ENCODE results near the gene CFHR5. TPM values are rescaled to one million over a fixed set of nuclear protein-coding genes. Genes with fewer than 3 reads are reported as not detected.

The CFHR5 gene
- total and polyA plus RNA-seq, 2 donors (not counting 3 experiments of a cell fraction or from before 2014, with no cell fraction given): not detected

- Histone ChIP-seq H3K9me3 (replicated peaks; ENCODE audit: control insufficient read depth, insufficient read depth, low read length) (no peaks in the 10 kb centered on the region), H3K4me2 (ENCODE audit: insufficient read depth, low read length) (no peak overlapping the region), H4K20me1 (replicated peaks; ENCODE audit: control insufficient read depth, extremely low read depth, insufficient read depth, low read length) (no peaks in the 10 kb centered on the region), H3K9ac (replicated peaks; ENCODE audit: extremely low read depth, insufficient read depth, low read length) (no peak overlapping the region), H3K79me2 (ENCODE audit: control insufficient read depth, insufficient read depth, low read length) (no peaks in the 10 kb centered on the region), H3K27ac (ENCODE audit: insufficient read depth, low read depth, low read length) (no peak overlapping the region), H3K4me1 (ENCODE audit: control insufficient read depth, extremely low read depth, insufficient read depth, low read length) (no peaks in the 10 kb centered on the region), H3K4me3 (replicated peaks in 1 of 3; ENCODE audit: insufficient read depth in 1 of 3, low read depth in 1 of 3, low read length in 3 of 3) (no peak overlapping the region), H3K36me3 (ENCODE audit: control insufficient read depth in 2 of 2, extremely low read depth in 1 of 2, insufficient read depth in 2 of 2, low read length in 2 of 2) (no peaks in the 10 kb centered on the region), H3K27me3 (ENCODE audit: control insufficient read depth in 2 of 2, insufficient read depth in 2 of 2, low read length in 2 of 2) (no peaks in the 10 kb centered on the region), H3K9me1 (replicated peaks; ENCODE audit: control insufficient read depth, extremely low read depth, insufficient read depth, low read length) (no peaks in the 10 kb centered on the region), H2AFZ (ENCODE audit: low read depth, low read length) (no peak overlapping the region)
- intact Hi-C loops (cut with micrococcal nuclease): no loop called here
- ChIA-PET CTCF (no interaction called here), POLR2A (no interaction called here)
- dilution Hi-C loops (cut with MboI; ENCODE audit: extremely low pct_ligation_motif_present, low sequenced_read_pairs): no loop called here
- BruUV-seq (replicated peaks): no TSS peak
- no peak for TF ChIP-seq MYC (IDR thresholded peaks at IDR 0.05; ENCODE audit: low read depth, low read length)
- no peak for TF ChIP-seq GATA2 (IDR thresholded peaks at IDR 0.05; ENCODE audit: insufficient read depth, insufficient read length, low read depth, low read length)
- DNase-seq (ENCODE audit: low read depth, low spot score): no peak
- FAIRE-seq: no peak
These were observed 25.8 kb downstream of the CFHR5 start for GRCh38 chr1:197003132-197003531.

- Histone ChIP-seq H3K4me1 (ENCODE audit: control insufficient read depth, extremely low read depth, insufficient read depth, low read length) (no peaks in the 10 kb centered on the region), H3K4me2 (ENCODE audit: insufficient read depth, low read length) (no peak overlapping the region), H3K36me3 (ENCODE audit: control insufficient read depth in 2 of 2, extremely low read depth in 1 of 2, insufficient read depth in 2 of 2, low read length in 2 of 2) (no peaks in the 10 kb centered on the region), H3K4me3 (replicated peaks in 1 of 3; ENCODE audit: insufficient read depth in 1 of 3, low read depth in 1 of 3, low read length in 3 of 3) (no peak overlapping the region), H3K27me3 (ENCODE audit: control insufficient read depth in 2 of 2, insufficient read depth in 2 of 2, low read length in 2 of 2) (no peaks in the 10 kb centered on the region), H3K9me1 (replicated peaks; ENCODE audit: control insufficient read depth, extremely low read depth, insufficient read depth, low read length) (no peaks in the 10 kb centered on the region), H4K20me1 (replicated peaks; ENCODE audit: control insufficient read depth, extremely low read depth, insufficient read depth, low read length) (no peaks in the 10 kb centered on the region), H3K9ac (replicated peaks; ENCODE audit: extremely low read depth, insufficient read depth, low read length) (no peak overlapping the region), H3K9me3 (replicated peaks; ENCODE audit: control insufficient read depth, insufficient read depth, low read length) (no peaks in the 10 kb centered on the region), H3K79me2 (ENCODE audit: control insufficient read depth, insufficient read depth, low read length) (no peaks in the 10 kb centered on the region), H2AFZ (ENCODE audit: low read depth, low read length) (no peak overlapping the region), H3K27ac (ENCODE audit: insufficient read depth, low read depth, low read length) (no peak overlapping the region)
- no peak for DNase-seq (ENCODE audit: low read depth, low spot score)
- intact Hi-C loops (cut with micrococcal nuclease): no loop called here
- dilution Hi-C loops (cut with MboI; ENCODE audit: extremely low pct_ligation_motif_present, low sequenced_read_pairs): no loop called here
- ChIA-PET POLR2A (no interaction called here), CTCF (interaction anchor here (1.5 kb wide), 1 partner anchor 11 kb away, joined by 4 read pairs; no protein-coding TSS in a partner anchor)
- no peak for FAIRE-seq
- BruUV-seq (replicated peaks): no TSS peak
- TF ChIP-seq GATA2 (IDR thresholded peaks at IDR 0.05; ENCODE audit: insufficient read depth, insufficient read length, low read depth, low read length) (no peak), POLR2AphosphoS5 (IDR thresholded peaks at IDR 0.05; ENCODE audit: insufficient read depth, low read depth, low read length) (no peak), MYC (IDR thresholded peaks at IDR 0.05; ENCODE audit: low read depth, low read length) (no peak), POLR2A (IDR thresholded peaks at IDR 0.05; ENCODE audit: low read depth, low read length) (no peak), FOS (IDR thresholded peaks at IDR 0.05; ENCODE audit: borderline replicate concordance, insufficient read depth, low read length) (no peak), MAX (IDR thresholded peaks at IDR 0.05; ENCODE audit: insufficient read depth, insufficient read length) (no peak), JUN (IDR thresholded peaks at IDR 0.05; ENCODE audit: borderline replicate concordance, insufficient read depth, insufficient read length, low read depth) (no peak), EZH2 (IDR thresholded peaks at IDR 0.05; ENCODE audit: borderline replicate concordance, low read depth, low read length, severe bottlenecking) (no peak), CTCF (IDR thresholded peaks at IDR 0.05; ENCODE audit: extremely low read depth in 1 of 2, insufficient read depth in 1 of 2, low read depth in 1 of 2, low read length in 2 of 2) (no peak)
These were observed 31.5 kb downstream of the CFHR5 start for GRCh38 chr1:197008861-197009260.
